Neural cell (in vitro differentiated cells): ENCODE measurements around the gene NID2.

Experiments used
- EP300 ChIP-seq: fragments of 450-650 bp; conservative IDR thresholded peaks from 2 replicates; pipeline ENCODE4 v1.6.1; 2014; ENCODE audit warnings: antibody characterized with exemption, mild to moderate bottlenecking, moderate library complexity; ENCODE audit not compliant: poor library complexity, severe bottlenecking
- EZH2 ChIP-seq: fragments of 200-600, 300-800 bp; shearing (Covaris generic), sonication (generic); IDR thresholded peaks from 2 replicates; pipeline ENCODE4 v1.6.1; 2014; ENCODE audit warnings: antibody characterized with exemption, low read length, borderline replicate concordance, mild to moderate bottlenecking; ENCODE audit not compliant: insufficient read depth, poor library complexity, severe bottlenecking
- POLR2AphosphoS5 ChIP-seq: IDR thresholded peaks from 2 replicates; pipeline ENCODE4 v1.6.1; 2012
- TAF1 ChIP-seq: IDR thresholded peaks from 2 replicates; pipeline ENCODE4 v1.6.1; 2012; ENCODE audit warnings: low read depth
- TF ChIP-seq, protein P1 (sequence below): fragments of 450-650 bp; IDR thresholded peaks from 2 replicates; pipeline ENCODE4 v1.5.1; 2014; ENCODE audit warnings: antibody characterized with exemption, mild to moderate bottlenecking, moderate library complexity; ENCODE audit not compliant: poor library complexity, severe bottlenecking

DNA sequence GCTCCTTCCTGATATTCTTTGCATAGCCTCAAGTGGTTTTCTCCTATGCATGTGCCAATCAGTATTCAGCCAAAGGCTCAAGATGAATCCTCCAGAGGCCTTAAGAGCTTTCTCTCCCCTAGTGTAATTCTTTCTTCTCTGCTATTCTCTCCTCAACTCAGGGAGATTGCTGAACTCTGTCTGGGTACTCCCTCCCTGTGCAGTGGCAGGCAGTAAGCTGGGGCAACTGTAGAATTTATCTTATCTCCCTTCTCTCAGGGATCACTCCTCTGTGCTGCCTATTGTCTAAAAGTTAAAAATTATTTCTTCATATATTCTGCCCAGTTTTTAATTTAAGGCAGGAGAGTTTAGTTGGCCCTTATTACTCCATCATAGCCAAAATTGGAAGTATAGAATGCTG is 108.0 kb downstream of the NID2 start:
- TF ChIP-seq, protein P1, sequence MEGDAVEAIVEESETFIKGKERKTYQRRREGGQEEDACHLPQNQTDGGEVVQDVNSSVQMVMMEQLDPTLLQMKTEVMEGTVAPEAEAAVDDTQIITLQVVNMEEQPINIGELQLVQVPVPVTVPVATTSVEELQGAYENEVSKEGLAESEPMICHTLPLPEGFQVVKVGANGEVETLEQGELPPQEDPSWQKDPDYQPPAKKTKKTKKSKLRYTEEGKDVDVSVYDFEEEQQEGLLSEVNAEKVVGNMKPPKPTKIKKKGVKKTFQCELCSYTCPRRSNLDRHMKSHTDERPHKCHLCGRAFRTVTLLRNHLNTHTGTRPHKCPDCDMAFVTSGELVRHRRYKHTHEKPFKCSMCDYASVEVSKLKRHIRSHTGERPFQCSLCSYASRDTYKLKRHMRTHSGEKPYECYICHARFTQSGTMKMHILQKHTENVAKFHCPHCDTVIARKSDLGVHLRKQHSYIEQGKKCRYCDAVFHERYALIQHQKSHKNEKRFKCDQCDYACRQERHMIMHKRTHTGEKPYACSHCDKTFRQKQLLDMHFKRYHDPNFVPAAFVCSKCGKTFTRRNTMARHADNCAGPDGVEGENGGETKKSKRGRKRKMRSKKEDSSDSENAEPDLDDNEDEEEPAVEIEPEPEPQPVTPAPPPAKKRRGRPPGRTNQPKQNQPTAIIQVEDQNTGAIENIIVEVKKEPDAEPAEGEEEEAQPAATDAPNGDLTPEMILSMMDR, result no peak
- no peak for TF ChIP-seq TAF1
- no peak for TF ChIP-seq POLR2AphosphoS5
- no peak for TF ChIP-seq EZH2
- TF ChIP-seq EP300, result no peak
